Left lung (tissue), 8 donors: ENCODE results near the gene DDX3X. TPM values are rescaled to one million over a fixed set of nuclear protein-coding genes. Genes with fewer than 3 reads are reported as not detected.

Experiments
- polyA plus RNA-seq, 6 donors: library from polyadenylated mRNA; unstranded; fragments of 120-200 nt; gene quantifications; one replicate each; pipeline ENCODE4 v1.2.1, GENCODE V29; 2013; ENCODE audit not compliant: insufficient read length in 6 of 6
- total RNA-seq, 2 donors: library from RNA; stranded (reverse); fragmentation: NEBNext Ultra II Directional; extraction: Animal tissue kit (Norgen Biotek cat#: 25700); gene quantifications; one replicate each; pipeline ENCODE4 v1.2.1, GENCODE V29; 2021
- donor health status: DM: no; HTN: yes; CAD: no.
- donor health status: DM: no; HTN: no; CAD: no.

Gene DDX3X
- total and polyA plus RNA-seq, 8 donors: 239 to 360 (median 266) TPM

Other genes starting within 250 kb of the DDX3X start
- gene USP9X, start 248.7 kb upstream of the DDX3X start, total RNA-seq: 10 to 100 TPM; 83.3 to 86.0 TPM
- gene USP9X, start 248.7 kb upstream of the DDX3X start, polyA plus RNA-seq: 10 to 100 TPM; 55.6 to 65.2 (median 61.3) TPM
- gene NYX, start 113.2 kb downstream of the DDX3X start, total RNA-seq: not detected
- not detected for gene NYX, start 113.2 kb downstream of the DDX3X start, polyA plus RNA-seq